KMS-11 (cell line): ENCODE data around the gene S1PR1.

Source experiments
- H2AFZ ChIP-seq: fragments of 200-600 bp; sonication (generic); 2 replicates; pipeline ENCODE4 v1.6.1; 2016; ENCODE audit warnings: antibody characterized with exemption, mixed run types, low read depth
- H3K27ac ChIP-seq: fragments of 200-600 bp; sonication (generic); 2 replicates; pipeline ENCODE4 v1.6.1; 2016; ENCODE audit warnings: mild to moderate bottlenecking, mixed run types
- H3K27me3 ChIP-seq: fragments of 200-600 bp; sonication (generic); 2 replicates; pipeline ENCODE4 v1.6.1; 2017; ENCODE audit warnings: mild to moderate bottlenecking, low read depth, mixed run types, moderate library complexity; ENCODE audit not compliant: insufficient read depth
- H3K36me3 ChIP-seq: fragments of 200-600 bp; sonication (generic); 2 replicates; pipeline ENCODE4 v1.6.1; 2017; ENCODE audit warnings: mild to moderate bottlenecking, mixed run types; ENCODE audit not compliant: insufficient read depth
- H3K4me1 ChIP-seq: fragments of 200-600 bp; sonication (generic); 2 replicates; pipeline ENCODE4 v1.6.1; 2016; ENCODE audit warnings: mild to moderate bottlenecking, low read depth, mixed run types; ENCODE audit not compliant: poor library complexity, severe bottlenecking
- H3K4me2 ChIP-seq: fragments of 200-600 bp; sonication (generic); 2 replicates; pipeline ENCODE4 v1.7.0; 2016; ENCODE audit warnings: mild to moderate bottlenecking, mixed run types
- H3K4me3 ChIP-seq: fragments of 200-600 bp; sonication (generic); IDR thresholded peaks from 2 replicates; pipeline ENCODE4 v1.6.1; 2017; ENCODE audit warnings: low read depth, low read length, mixed read lengths; ENCODE audit not compliant: insufficient read depth
- H3K79me2 ChIP-seq: fragments of 200-600 bp; sonication (generic); 2 replicates; pipeline ENCODE4 v1.6.1; 2016; ENCODE audit warnings: low read depth, mixed run types; ENCODE audit not compliant: insufficient read depth
- H3K9ac ChIP-seq: fragments of 200-600 bp; sonication (generic); 2 replicates; pipeline ENCODE4 v1.6.1; 2016; ENCODE audit warnings: mild to moderate bottlenecking, mixed run types
- H4K20me1 ChIP-seq: fragments of 200-600 bp; sonication (generic); 2 replicates; pipeline ENCODE4 v1.6.1; 2016; ENCODE audit warnings: mild to moderate bottlenecking, mixed run types; ENCODE audit not compliant: insufficient read depth
- CTCF ChIP-seq: fragments of 200-600 bp; sonication (generic); conservative IDR thresholded peaks from 2 replicates; pipeline ENCODE4 v1.6.1; 2017; ENCODE audit warnings: low read depth, mild to moderate bottlenecking, antibody characterized with exemption, low read length, moderate library complexity, mixed read lengths

Gene S1PR1

GRCh38 chr1:101198842-101199636 is 37.8 kb upstream of the S1PR1 start:
- no peak for TF ChIP-seq CTCF
- Histone ChIP-seq H3K9ac (no peak overlapping the region), H3K36me3 (no peaks in the 10 kb centered on the region), H3K27ac (no peak overlapping the region), H3K27me3 (no peaks in the 10 kb centered on the region), H3K79me2 (no peaks in the 10 kb centered on the region), H3K4me1 (no peaks in the 10 kb centered on the region), H2AFZ (no peak overlapping the region), H4K20me1 (no peaks in the 10 kb centered on the region), H3K4me3 (no peak overlapping the region), H3K4me2 (no peak overlapping the region)

- no peaks in the 10 kb centered on the region for H3K4me1 ChIP-seq
- H2AFZ ChIP-seq = no peak overlapping the region
- no peaks in the 10 kb centered on the region for H3K27me3 ChIP-seq
- TF ChIP-seq CTCF = no peak
- no peak overlapping the region for H3K9ac ChIP-seq
- H3K4me2 ChIP-seq = no peak overlapping the region
- H3K79me2 ChIP-seq = no peaks in the 10 kb centered on the region
- no peak overlapping the region for H3K27ac ChIP-seq
- H3K36me3 ChIP-seq = no peaks in the 10 kb centered on the region
- no peaks in the 10 kb centered on the region for H4K20me1 ChIP-seq
- H3K4me3 ChIP-seq = no peak overlapping the region
Measured at GRCh38 chr1:101199637-101199982, 37.2 kb upstream of the S1PR1 start.

- no peak overlapping the region for H3K9ac ChIP-seq
Measured at GRCh38 chr1:101200513-101200912, 36.3 kb upstream of the S1PR1 start.

GRCh38 chr1:101203820-101204540 is 32.8 kb upstream of the S1PR1 start:
- Histone ChIP-seq H3K79me2 (no peaks in the 10 kb centered on the region), H4K20me1 (no peaks in the 10 kb centered on the region), H3K36me3 (no peaks in the 10 kb centered on the region), H3K4me1 (no peaks in the 10 kb centered on the region), H3K4me2 (no peak overlapping the region), H3K9ac (no peak overlapping the region), H3K4me3 (no peak overlapping the region), H3K27me3 (no peaks in the 10 kb centered on the region), H3K27ac (no peak overlapping the region), H2AFZ (no peak overlapping the region)
- no peak for TF ChIP-seq CTCF

More at GRCh38 chr1:101200513-101200912, 36.3 kb upstream of the S1PR1 start:
- no peaks in the 10 kb centered on the region for H3K36me3 ChIP-seq
- no peaks in the 10 kb centered on the region for H3K4me1 ChIP-seq
- no peaks in the 10 kb centered on the region for H3K27me3 ChIP-seq
- TF ChIP-seq CTCF = no peak
- H3K79me2 ChIP-seq = no peaks in the 10 kb centered on the region
- H3K4me2 ChIP-seq = no peak overlapping the region
- no peak overlapping the region for H2AFZ ChIP-seq
- no peak overlapping the region for H3K4me3 ChIP-seq
- H3K27ac ChIP-seq = no peak overlapping the region
- H4K20me1 ChIP-seq = no peaks in the 10 kb centered on the region
